CD4-positive, alpha-beta T cell treated with Interleukin-4 for 1 hour (primary cell): Measurements from ENCODE around the gene SERPINA6.
"Not testable (repeated sequence)": the region's sequence is repeated elsewhere in the genome, so short reads cannot be mapped to it uniquely, and the experiment has no call there.

Experiments
- DNase-seq, 2 donors: peaks; one replicate each; pipeline ENCODE4 v3.0.0-alpha.2; 2020 to 2022

The SERPINA6 gene

GRCh38 chr14:94321421-94322271 is 1.5 kb downstream of the SERPINA6 start:
- DNase-seq = no peak

GRCh38 chr14:94320243-94320642 is 2.9 kb downstream of the SERPINA6 start:
- DNase-seq = no peak

GRCh38 chr14:94317259-94317658 is 5.9 kb downstream of the SERPINA6 start:
- DNase-seq = no peak

- DNase-seq = no peak
Measured at GRCh38 chr14:94316692-94317091, 6.4 kb downstream of the SERPINA6 start.

- DNase-seq = no peak
Measured at GRCh38 chr14:94314890-94315289, 8.2 kb downstream of the SERPINA6 start.

- no peak for DNase-seq
Measured at GRCh38 chr14:94313991-94314655, 9.0 kb downstream of the SERPINA6 start.

GRCh38 chr14:94312481-94313246 is 10.5 kb downstream of the SERPINA6 start:
- DNase-seq = no peak

- no peak for DNase-seq
Measured at GRCh38 chr14:94310248-94310647, 12.9 kb downstream of the SERPINA6 start.

GRCh38 chr14:94309721-94310120 is 13.4 kb downstream of the SERPINA6 start:
- no peak for DNase-seq

GRCh38 chr14:94307410-94307992 is 15.6 kb downstream of the SERPINA6 start:
- DNase-seq = no peak

GRCh38 chr14:94306047-94306978 is 16.8 kb downstream of the SERPINA6 start:
- DNase-seq = no peak

GRCh38 chr14:94305620-94306019 is 17.5 kb downstream of the SERPINA6 start:
- no peak for DNase-seq

GRCh38 chr14:94304243-94304642 is 18.9 kb downstream of the SERPINA6 start:
- DNase-seq = no peak

GRCh38 chr14:94303111-94303510 is 20.0 kb downstream of the SERPINA6 start:
- no peak for DNase-seq

GRCh38 chr14:94298130-94298529 is 25.0 kb downstream of the SERPINA6 start:
- DNase-seq = no peak

GRCh38 chr14:94296181-94296545 is 27.0 kb downstream of the SERPINA6 start:
- not testable (repeated sequence) for DNase-seq

GRCh38 chr14:94295360-94296180 is 27.6 kb downstream of the SERPINA6 start:
- DNase-seq = no peak

GRCh38 chr14:94293578-94293924 is 29.6 kb downstream of the SERPINA6 start:
- no peak for DNase-seq

- DNase-seq = no peak
Measured at GRCh38 chr14:94292872-94293577, 30.1 kb downstream of the SERPINA6 start, which contains the start of gene SERPINA10. Gene SERPINA10 (minus strand): TSS chr14:94293268. CDS start chr14:94290593, 2,675 bp downstream.

- DNase-seq = no peak
Measured at GRCh38 chr14:94292526-94292871, 30.6 kb downstream of the SERPINA6 start.
